Peyer's patch (tissue), 4 donors: Measurements from ENCODE around the gene MAP4K5.

ENCODE experiments used
- POLR2A ChIP-seq, 2 donors: fragments of 450-650 bp; IDR thresholded peaks; one replicate each; pipeline ENCODE4 v1.5.1; 2017; ENCODE audit warnings: antibody characterized with exemption in 2 of 2, mild to moderate bottlenecking in 2 of 2, moderate library complexity in 2 of 2
- TF ChIP-seq, protein P1 (sequence below), 6 experiments: fragments of 450-650 bp in 4 of 6; fragments of 200-600 bp in 2 of 6; sonication (generic) in 1 of 6; IDR thresholded peaks; one replicate each; pipeline ENCODE4 v1.5.1; 2017 to 2019; ENCODE audit warnings: antibody characterized with exemption in 6 of 6, mild to moderate bottlenecking in 3 of 6, moderate library complexity in 1 of 6

DNA sequence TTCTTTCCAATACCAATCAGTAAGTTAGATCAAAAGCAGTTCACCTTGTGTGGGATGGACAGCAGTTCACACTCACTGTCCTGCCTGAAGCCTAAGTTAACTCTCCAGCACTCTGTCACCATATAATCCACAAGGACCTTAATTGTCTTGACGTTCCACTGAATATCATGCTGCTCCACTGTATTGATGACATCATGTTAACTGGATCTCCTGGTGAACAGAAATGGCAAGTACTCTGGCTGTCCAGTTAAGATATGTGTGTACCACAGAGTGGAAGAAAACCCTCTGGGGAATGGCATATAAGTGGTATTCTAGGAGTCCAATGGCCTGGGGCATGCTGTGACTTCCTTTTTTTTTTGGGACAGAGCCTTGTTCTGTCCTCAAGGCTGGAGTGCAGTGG, 151.9 kb downstream of the MAP4K5 start:
- TF ChIP-seq POLR2A (IDR thresholded peaks at IDR 0.05) = no peak
- TF ChIP-seq, protein P1, sequence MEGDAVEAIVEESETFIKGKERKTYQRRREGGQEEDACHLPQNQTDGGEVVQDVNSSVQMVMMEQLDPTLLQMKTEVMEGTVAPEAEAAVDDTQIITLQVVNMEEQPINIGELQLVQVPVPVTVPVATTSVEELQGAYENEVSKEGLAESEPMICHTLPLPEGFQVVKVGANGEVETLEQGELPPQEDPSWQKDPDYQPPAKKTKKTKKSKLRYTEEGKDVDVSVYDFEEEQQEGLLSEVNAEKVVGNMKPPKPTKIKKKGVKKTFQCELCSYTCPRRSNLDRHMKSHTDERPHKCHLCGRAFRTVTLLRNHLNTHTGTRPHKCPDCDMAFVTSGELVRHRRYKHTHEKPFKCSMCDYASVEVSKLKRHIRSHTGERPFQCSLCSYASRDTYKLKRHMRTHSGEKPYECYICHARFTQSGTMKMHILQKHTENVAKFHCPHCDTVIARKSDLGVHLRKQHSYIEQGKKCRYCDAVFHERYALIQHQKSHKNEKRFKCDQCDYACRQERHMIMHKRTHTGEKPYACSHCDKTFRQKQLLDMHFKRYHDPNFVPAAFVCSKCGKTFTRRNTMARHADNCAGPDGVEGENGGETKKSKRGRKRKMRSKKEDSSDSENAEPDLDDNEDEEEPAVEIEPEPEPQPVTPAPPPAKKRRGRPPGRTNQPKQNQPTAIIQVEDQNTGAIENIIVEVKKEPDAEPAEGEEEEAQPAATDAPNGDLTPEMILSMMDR (IDR thresholded peaks at IDR 0.05) = no peak
